COLO668 (cell line): ENCODE results near the gene ADAMTS17.

Source experiments
- DNase-seq: peaks from one replicate; lab custom pipeline; 2025; ENCODE audit not compliant: unreplicated experiment; lab: John Stamatoyannopoulos, UW

ADAMTS17 gene

DNA sequence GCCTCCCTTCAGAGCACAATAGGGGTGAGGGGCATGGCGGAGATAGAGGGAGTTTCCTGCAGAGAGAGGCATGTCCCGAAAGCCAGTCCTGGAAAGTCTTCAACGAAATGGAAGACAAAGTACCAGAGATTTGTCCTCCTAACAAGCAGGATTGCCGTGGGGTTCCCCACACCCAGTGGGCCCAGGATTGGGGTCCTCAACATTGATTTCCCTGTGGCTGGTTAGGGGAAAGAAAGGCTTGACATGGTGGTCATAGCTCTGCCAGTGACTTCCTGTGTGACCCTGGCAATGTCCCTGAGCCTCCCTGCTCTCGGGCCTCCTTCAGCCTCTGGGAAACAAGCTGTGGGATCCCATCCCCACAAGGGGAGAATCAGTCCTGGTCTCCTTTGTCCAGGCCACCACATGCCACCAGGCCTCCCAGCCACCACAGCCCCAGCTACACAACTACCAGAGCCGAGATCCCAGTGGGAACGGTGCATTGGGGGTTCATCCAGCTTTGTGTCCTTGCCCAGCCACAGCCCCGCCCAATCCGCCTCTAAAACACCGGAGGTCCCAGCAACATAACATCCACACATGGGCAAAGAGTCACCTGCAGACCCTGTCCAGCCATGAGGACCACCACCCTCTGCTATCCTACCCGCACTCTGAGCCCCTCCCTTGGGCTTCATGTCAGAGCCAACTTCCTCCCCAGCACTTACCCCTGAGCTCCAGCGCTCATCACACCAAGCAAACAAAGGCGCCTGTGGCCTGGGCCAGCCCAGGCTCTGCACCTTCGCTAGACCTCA lies 63.0 kb downstream of the ADAMTS17 start:
- DNase-seq: no peak

DNA sequence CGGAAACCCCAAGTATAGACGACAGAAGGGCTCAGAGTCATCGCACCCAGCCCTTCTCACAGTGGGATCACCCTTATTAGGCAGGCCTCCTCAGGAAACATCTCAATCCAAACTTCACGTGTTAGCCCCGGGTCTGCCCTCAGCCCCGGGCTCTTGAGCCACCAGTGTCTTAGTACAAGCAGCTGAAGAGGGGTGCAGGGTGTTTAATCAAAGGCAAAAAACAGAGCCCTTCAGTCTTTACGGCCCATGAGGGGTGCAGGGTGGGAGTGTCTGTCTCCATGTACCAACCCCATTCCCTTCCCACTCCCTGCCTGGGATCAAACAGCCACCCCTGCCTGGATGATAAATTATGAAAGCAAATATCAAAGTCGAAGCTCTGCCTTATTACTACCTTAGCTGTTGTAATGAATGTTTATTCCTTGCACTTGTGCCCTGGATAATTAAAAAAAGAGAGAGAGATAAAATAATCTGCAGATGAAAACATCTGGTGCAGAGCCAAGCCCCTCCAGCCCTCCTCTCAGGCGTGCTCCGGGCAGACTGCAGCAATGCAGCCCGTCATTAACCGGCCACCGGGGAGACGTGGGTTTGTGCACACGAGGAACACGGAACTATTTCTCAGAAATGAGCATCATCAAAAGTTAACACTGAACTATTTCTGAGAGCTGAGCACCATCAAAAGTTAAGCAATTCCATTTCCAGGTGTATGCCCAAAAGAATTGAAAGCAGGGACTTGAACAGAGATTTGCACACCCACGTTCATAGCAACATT lies 64.5 kb downstream of the ADAMTS17 start:
- no peak for DNase-seq

DNA sequence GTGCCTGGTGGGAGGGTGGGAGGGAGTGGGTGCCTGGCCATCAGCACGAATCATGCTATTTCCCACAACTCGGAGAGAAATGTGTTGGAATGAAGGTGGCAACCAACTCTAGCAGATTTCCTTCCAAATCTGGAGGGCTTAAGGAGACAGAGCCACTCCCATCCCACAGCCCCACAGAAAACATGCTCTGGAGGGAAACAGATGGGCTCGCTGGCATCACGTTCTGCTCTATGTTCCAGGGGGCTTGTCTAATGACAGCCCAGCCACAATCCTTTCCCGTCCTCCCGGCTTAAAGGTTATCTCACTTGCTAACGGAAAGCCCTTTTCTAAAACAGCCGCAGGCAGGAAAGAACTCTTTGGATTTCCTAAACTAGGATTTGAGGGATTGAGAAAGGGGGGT lies 65.3 kb downstream of the ADAMTS17 start:
- DNase-seq: no peak

DNA sequence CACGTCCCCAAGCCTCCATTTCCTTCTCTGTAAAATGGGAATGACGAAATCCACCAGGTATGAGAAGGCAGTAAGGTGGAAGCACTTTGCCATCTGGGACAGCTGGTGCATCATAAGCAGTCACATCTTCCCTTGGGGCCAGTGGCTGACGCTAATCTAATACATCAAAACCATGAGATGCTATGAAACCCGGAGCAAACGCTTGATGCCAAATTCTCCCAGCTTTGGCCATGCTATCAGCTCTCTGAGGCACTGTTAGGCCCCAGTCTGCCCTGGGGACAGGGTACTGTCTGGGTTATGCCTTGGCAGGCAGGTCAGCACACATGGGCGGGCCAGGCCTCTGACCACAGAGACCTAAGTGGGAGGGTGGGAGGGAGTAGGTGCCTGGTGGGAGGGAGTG lies 66.1 kb downstream of the ADAMTS17 start:
- DNase-seq: no peak

DNA sequence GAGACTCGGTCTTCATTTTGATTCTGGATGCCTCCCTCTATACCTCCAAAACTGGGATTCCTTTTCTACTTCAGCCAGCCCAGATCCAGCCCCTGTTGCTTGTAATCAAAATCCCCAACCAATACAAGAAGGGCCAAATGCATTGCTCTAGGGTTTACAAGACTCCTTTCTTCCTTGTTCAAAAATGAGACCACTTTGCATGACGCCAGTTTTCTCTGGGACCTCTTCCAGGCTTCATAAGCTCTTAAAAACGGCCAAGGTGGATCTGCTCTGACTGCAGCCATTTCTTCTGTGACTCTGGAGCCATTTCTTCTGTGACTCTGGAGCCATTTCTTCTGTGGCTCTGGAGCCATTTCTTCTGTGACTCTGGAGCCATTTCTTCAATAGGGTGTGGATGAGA lies 71.9 kb downstream of the ADAMTS17 start:
- no peak for DNase-seq

DNA sequence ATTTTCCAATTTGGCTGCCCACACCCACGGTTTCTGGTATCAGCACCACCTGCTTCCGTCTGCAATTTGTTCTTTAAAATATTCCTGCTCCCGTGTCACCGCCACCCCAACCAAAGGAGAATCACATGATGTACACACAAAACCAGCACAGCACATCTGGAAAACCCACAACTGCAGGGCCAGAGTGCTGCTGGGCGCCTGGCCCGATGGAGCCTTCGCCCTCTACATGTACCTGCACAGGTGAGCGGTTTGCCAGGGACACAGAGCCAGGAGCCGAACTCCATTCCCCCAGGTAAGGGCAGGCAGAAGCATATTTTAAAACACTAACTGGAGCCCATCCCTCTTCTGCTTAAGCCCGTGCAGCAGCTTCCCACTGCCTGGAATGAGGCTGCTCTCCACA lies 75.6 kb downstream of the ADAMTS17 start:
- no peak for DNase-seq

DNA sequence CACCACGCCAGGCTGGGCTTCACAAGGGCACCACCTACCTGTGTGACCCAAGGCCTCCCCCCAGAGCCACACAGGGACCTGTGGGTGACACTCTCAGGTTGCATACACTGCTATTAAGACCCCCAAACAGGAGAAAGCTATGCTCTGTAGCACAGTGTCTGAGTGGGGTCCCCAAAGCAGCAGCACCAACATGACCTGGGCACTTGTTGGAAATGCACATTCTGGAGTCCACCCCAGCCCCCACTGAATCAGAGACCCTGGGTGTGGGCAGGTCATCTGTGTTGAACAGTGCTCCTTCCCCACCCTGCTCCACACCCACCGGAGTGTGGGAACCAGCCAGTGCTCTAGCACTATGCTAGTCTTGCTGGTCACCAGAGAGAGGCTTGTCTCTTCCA lies 76.1 kb downstream of the ADAMTS17 start:
- DNase-seq: no peak

DNA sequence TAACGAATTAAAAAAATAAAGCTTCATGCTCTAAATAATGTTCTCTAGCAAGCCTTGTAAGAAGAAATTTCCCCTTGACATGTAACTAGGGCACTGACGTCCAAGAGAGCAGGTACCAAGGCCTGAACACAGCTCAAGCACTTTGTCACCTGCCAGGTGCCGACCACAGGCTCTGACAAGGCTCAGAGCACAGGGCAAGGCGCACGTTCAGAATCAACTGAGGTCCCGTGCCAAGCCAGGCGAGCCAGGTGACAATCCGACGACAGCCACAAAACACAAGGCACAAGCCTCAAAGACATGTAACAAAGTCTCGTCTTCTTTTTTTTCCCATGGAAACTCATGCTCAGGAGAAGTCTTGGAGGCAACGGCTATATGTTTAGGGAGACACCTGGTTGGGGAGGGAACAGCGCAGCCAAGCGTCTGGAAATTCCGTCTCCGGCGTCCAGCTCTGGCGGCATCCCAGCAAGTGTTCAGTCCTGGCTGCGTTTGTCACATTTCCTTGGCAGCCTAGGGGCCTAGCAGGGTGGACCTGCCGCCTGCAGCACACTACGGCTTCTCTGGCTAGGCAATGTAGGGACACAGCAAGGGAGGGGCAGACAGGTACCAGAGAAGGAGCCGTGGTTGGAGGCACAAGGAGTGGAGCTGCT lies 76.7 kb downstream of the ADAMTS17 start:
- DNase-seq: no peak

DNA sequence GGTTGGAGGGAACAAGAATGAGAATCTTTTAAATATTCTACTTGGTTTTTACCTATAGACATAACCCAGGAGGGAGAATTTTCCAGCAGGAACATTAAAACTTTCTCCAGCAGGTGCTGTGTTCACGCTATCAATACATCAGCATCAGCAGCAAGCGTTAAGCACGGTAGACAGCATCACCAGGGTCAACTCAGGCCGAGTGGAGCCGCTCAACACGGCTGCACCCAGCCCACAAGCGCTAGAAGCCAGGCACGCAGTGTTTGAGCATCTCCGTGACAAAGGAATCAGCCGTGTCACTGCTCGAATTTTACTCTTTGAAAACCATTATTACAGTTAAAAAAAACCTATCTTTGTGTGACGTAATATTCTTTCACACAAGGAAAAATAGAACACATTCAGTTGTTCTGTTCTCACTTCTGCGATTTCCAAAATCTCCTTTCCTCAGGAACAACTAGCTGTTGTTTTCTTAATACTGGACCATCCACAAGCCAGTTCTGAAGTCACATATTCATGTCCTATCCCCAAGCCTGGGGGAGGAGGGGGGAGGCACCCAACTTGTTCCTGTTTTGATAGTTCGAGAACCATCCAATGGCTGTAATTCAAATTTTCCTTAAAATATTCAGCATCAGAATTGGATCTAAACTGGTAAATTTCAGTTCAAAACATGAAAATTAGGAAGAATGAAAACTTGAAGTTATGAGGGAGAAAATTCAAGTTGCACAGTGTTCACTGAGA lies 77.9 kb downstream of the ADAMTS17 start:
- no peak for DNase-seq

DNA sequence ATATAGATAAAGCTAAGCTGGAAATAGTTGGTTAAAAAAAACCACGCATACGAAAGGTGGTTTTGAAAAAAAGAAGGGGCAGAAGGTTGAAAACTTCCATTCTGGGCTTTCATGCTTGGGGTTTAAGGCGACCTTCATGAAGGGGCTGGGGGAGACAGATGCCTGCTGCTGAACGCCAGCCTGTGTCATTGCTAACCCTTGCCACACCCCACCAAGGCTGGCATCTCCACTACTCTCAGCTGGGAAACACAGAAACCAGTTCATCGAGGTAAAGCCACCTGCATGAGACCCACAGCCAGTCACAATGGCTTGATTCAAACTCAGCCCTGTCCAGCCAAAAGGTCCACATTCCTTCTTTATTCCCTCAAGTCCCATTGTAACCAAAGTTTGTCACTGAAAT lies 78.7 kb downstream of the ADAMTS17 start:
- no peak for DNase-seq

DNA sequence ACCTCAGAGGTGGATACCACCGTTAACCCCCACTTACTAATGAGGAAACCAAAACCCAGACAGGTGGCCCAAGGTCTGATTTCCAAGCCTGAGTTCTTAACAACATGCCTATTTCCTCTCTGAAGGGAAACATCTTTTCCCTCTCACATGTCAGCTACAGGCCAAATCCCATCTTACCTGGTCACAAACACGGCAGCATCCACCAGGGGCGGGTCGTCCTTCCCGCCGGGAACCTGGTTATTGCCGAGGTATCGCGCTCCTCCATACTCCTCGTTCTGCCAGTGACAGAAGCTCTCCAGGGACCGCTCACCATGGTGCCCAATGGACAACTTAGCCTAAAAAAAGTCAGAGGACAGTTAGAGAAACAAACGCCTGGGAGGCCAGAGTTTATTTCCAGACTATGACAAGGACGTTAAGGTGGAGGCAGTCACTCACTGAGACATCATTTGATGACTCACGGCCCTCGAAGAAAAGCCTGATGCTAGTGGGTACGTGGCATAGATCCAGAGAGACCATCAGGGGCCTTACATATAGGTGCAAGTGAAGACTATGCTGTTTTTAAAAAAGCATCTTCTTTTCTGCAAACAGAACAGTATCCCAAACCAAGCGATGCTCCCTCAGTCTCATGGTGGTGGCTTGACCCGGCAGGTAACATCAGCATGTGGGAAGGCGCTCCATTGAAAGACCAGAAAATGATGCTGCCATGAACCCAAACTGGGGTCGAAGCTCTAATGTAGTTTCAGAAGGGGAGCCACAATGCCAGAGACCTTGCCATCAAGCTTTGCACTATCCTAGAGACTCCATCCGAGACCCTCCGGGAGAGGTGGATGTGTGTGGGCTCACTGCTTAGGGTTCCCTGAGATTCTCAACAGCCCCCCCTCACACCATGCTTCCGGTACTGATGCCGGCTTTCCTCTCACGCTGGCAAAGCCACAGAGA lies 80.2 kb downstream of the ADAMTS17 start:
- no peak for DNase-seq

DNA sequence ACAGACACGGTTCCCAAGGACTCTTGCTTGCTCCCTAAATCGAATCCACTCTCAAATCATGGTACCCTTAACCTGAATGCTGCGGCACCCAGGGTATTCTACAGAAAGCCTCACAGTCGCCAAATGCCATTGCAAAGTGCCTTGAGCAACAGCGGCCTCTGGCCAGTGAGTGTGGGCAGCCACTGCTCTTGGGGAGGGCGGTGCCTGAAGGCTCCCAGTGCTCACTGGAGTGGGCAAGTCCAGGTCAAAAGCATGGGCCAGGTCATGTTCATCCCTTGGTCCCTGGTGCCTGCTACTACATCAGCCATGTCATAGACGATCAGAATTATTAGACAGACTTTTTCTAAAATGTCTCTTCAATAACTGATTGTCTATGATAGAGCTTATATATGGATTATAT lies 82.5 kb downstream of the ADAMTS17 start:
- DNase-seq: no peak

DNA sequence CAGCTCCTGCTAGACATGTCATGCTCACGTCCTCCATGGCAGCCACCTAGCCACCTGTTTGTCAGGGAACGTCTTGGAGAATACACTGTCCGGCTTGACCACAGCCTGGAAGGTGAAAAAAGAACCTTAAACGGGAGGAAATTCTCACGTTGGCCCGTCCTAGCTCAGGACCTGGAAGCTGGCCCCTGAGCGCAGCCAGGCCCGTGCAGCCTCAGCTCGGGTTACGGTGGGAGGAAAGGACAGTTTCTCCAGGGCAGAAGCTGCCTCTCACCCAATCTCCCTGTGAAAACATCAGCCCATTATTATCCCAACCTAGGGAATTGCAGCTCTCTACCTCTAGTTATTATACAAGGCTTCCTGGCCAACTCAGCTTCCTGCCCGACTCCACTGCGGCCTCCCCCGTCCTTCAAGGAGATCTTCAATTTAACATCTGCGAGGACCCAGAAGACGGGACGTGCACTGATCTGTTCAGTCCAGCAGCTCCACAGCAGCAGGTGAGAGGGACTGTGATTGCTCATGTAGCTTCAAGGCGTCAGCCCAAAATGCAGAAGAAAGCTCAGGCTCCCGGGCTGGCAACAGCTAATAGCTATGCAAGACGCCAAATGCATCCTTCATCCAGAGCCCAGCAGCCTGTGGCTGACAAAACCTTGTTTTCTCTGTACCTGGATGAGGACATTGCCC lies 84.7 kb downstream of the ADAMTS17 start:
- no peak for DNase-seq

DNA sequence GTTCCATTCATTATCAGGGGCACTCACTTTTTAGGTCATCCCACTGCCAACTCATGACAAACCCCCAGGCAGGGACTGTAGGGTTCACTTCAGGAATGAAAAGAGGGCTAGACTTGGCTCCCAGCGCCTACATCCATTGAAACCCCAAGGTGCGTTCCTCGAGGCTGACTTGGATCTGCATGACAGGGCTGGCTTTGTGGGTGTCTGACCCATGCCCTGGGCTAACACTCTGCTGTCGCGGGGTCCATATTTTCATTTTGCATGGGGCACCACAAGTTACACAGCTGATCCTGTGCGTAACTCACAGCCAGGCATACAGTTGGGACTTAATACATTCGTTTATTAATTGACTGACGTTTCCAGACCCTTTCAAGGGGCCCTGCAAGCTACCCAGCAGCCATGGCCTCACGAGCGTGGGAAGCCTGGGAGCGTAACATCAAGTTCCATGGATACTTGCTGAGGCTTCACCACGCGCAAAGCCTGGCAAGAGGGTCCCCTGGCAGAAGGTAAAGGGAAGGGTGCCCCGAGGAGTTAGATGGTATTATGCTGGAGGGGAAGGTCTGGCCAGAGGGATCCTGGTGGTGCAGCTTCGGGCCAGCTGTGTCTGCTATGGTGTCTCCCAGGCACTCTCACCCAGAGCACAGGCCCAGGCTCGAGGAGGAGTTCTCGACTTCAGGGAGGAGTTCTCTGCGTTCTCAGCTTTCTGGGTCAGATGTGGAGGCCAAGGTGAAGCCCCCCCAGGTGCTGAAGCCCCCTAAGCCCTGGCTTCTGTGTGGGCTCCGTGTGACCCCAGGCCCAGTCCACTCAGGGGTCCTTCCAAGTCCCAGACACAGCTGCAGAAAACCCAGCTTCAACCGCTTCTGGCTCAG lies 85.4 kb downstream of the ADAMTS17 start:
- DNase-seq: no peak

DNA sequence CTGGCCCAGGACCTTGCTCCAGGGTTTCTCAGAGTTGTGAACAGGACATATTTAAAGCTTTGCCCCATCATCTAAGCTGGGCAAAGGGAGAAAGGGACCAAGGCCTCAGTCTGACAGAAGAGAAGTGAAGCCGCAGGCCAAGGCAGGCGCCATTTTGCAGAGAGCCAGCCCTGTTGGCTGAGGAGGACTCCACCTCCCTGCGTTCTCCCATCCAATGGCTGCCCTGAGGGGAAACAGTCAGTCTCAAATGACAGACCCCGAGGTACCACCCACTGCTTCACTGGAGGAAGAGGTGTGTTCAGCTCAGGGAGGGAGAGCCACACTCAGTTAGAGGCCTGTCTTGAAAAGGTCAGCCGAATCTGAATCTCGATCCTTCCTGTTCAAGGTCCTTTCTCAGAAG lies 86.1 kb downstream of the ADAMTS17 start:
- DNase-seq: no peak

DNA sequence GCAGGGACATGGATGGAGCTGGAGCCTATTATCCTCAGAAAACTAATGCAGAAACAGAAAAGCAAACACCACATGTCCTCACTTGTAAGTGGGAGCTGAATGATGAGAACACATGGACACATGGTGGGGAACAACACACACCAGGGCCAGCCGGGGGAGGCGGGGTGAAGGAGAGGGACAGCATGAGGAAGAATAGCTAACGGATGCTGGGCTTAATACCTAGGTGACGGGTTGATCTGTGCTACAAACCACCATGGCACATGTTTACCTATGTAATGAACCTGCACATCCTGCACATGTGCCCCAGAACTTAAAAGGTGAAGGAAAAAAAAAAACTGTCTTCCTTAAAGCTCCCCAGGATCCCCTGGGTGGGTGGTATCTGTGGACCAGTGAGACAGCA lies 87.1 kb downstream of the ADAMTS17 start:
- DNase-seq: no peak

DNA sequence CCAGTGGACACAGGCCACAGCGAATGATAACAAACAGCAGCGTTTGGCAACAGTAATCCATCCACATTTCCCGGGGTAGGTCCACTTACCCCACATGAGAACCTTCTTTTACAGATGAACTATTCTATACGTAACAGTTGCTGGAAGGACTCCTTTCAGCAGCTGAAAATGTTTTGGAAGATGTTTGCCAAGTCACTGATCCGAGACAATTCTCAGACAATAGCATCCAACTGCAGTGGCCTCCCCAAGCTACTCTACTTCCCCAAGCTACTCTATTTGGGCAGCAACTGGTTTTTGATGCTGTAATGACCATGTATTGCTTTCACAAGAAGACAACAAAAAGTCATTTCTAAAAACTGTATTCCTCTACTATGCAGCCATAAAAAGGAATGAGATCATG lies 87.5 kb downstream of the ADAMTS17 start:
- no peak for DNase-seq

DNA sequence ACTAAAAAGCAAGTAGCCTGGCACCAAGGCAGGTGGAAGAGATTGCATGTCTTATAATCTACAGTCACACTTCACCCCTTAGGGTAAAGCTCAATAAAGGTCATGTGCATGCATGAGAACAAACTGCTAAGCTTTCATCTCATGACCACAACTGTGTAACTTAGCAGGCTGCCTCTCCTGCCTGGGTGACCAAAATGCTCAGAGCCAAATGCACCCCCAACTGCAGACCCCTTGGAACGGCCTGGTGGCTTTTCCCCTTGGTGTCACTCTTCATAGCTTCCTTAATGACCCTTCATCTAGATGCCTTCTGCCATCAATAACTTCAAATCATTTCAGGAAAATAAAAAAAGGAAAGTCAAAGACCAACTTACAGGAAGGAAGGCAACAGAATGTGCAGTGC lies 88.1 kb downstream of the ADAMTS17 start:
- no peak for DNase-seq
